Hematopoietic multipotent progenitor cell treated with erythropoietin and hydrocortisone succinate and interleukin-3 and kit ligand, for 6 days (in vitro differentiated cells): ENCODE data around the gene SLFNL1.
A peak's percentile ranks its signal among the peaks of the same experiment; 100 is the strongest.

Source experiments
- DNase-seq: peaks from one replicate; pipeline ENCODE4 v3.0.0-alpha.2; 2015

SLFNL1 gene

GRCh38 chr1:40985875-40986274 lies 35.6 kb downstream of the SLFNL1 start:
- DNase-seq, result no peak

- no peak for DNase-seq
These were observed 36.4 kb downstream of the SLFNL1 start for GRCh38 chr1:40985161-40985560.

GRCh38 chr1:40984531-40984930 lies 37.0 kb downstream of the SLFNL1 start:
- DNase-seq, result no peak

- no peak for DNase-seq
These were observed 37.5 kb downstream of the SLFNL1 start for GRCh38 chr1:40984066-40984465.

- DNase-seq, result no peak
These were observed 38.2 kb downstream of the SLFNL1 start for GRCh38 chr1:40983286-40983685.

- no peak for DNase-seq
These were observed 38.8 kb downstream of the SLFNL1 start for GRCh38 chr1:40982721-40983120.

- peak; percentile 68 for DNase-seq
These were observed 39.7 kb downstream of the SLFNL1 start for GRCh38 chr1:40981691-40982448.

- DNase-seq, result peak; percentile 61
These were observed 40.9 kb downstream of the SLFNL1 start for GRCh38 chr1:40980453-40981121.

- DNase-seq, result no peak
These were observed 41.5 kb downstream of the SLFNL1 start for GRCh38 chr1:40980068-40980452.

GRCh38 chr1:40979241-40980067 lies 42.1 kb downstream of the SLFNL1 start, which contains the start of gene CTPS1:
CTPS1 (plus strand) TSS chr1:40979696; CDS start chr1:40983291, 3,595 bp downstream.
- DNase-seq, result peak; percentile 95

GRCh38 chr1:40978886-40979240 lies 42.7 kb downstream of the SLFNL1 start:
- no peak for DNase-seq

GRCh38 chr1:40977716-40978115 lies 43.8 kb downstream of the SLFNL1 start:
- DNase-seq, result no peak

- no peak for DNase-seq
These were observed 44.4 kb downstream of the SLFNL1 start for GRCh38 chr1:40976952-40977690.

- peak; percentile 75 for DNase-seq
These were observed 46.6 kb downstream of the SLFNL1 start for GRCh38 chr1:40974945-40975344.

- DNase-seq, result no peak
These were observed 47.6 kb downstream of the SLFNL1 start for GRCh38 chr1:40973912-40974311.

GRCh38 chr1:40971966-40972365 lies 49.6 kb downstream of the SLFNL1 start:
- no peak for DNase-seq

- DNase-seq, result no peak
These were observed 52.1 kb downstream of the SLFNL1 start for GRCh38 chr1:40969445-40969844.

GRCh38 chr1:40966417-40966816 lies 55.1 kb downstream of the SLFNL1 start:
- no peak for DNase-seq
